ELR (cell line): Measurements from ENCODE around the gene GPNMB.

Experiments used
- DNase-seq: peaks from one replicate; pipeline ENCODE4 v3.0.0-alpha.2; 2015; ENCODE audit warnings: low read depth

Gene GPNMB

GRCh38 chr7:23230641-23231101, 15.9 kb upstream of the GPNMB start:
- DNase-seq = no peak

GRCh38 chr7:23232966-23233365, 13.6 kb upstream of the GPNMB start:
- DNase-seq = no peak

GRCh38 chr7:23234569-23235296, 11.8 kb upstream of the GPNMB start:
- DNase-seq = no peak

- DNase-seq = peak; percentile 15
Observed at GRCh38 chr7:23235813-23236221, 10.8 kb upstream of the GPNMB start.

- DNase-seq = no peak
Observed at GRCh38 chr7:23237000-23237399, 9.6 kb upstream of the GPNMB start.

GRCh38 chr7:23238983-23239652, 7.5 kb upstream of the GPNMB start:
- DNase-seq = no peak

- no peak for DNase-seq
Observed at GRCh38 chr7:23239698-23240097, 6.9 kb upstream of the GPNMB start.

- peak; percentile 25 for DNase-seq
Observed at GRCh38 chr7:23242321-23242720, 4.3 kb upstream of the GPNMB start.

- no peak for DNase-seq
Observed at GRCh38 chr7:23242935-23243334, 3.6 kb upstream of the GPNMB start.

GRCh38 chr7:23247046-23247602, 549 bp downstream of the GPNMB start:
- peak; percentile 34 for DNase-seq

- peak; percentile 49 for DNase-seq
Observed at GRCh38 chr7:23247603-23248335, 1.2 kb downstream of the GPNMB start.

- DNase-seq = no peak
Observed at GRCh38 chr7:23249486-23249885, 2.9 kb downstream of the GPNMB start.

- DNase-seq = no peak
Observed at GRCh38 chr7:23254051-23254681, 7.6 kb downstream of the GPNMB start.

- DNase-seq = no peak
Observed at GRCh38 chr7:23256731-23257130, 10.2 kb downstream of the GPNMB start.

- DNase-seq = no peak
Observed at GRCh38 chr7:23260371-23260770, 13.8 kb downstream of the GPNMB start.

- peak; percentile 79 for DNase-seq
Observed at GRCh38 chr7:23261843-23262452, 15.4 kb downstream of the GPNMB start.

GRCh38 chr7:23264916-23265458, 18.4 kb downstream of the GPNMB start:
- no peak for DNase-seq

GRCh38 chr7:23266918-23267317, 20.3 kb downstream of the GPNMB start:
- DNase-seq = no peak

GRCh38 chr7:23267357-23267756, 20.8 kb downstream of the GPNMB start:
- no peak for DNase-seq

- no peak for DNase-seq
Observed at GRCh38 chr7:23268167-23268566, 21.6 kb downstream of the GPNMB start.

GRCh38 chr7:23268746-23269145, 22.2 kb downstream of the GPNMB start:
- DNase-seq = no peak
